Adrenal gland (tissue), 5 donors: ENCODE data around the gene KLHL36.
"Not testable (repeated sequence)": the region's sequence is repeated elsewhere in the genome, so short reads cannot be mapped to it uniquely, and the experiment has no call there.

Experiments
- CTCF ChIP-seq, 6 experiments: fragments of 450-650 bp in 4 of 6; fragments of 200-600 bp in 2 of 6; sonication (generic) in 1 of 6; IDR thresholded peaks; 1 replicate in 5 of 6; 2 replicates in 1 of 6; pipeline versions ENCODE4 v1.5.1 to v1.8.0; 2016 to 2021; ENCODE audit warnings: antibody characterized with exemption in 6 of 6, mild to moderate bottlenecking in 2 of 6, moderate library complexity in 1 of 6
- POLR2A ChIP-seq, 2 donors: fragments of 450-650 bp; IDR thresholded peaks; one replicate each; pipeline ENCODE4 v1.6.1; 2017; ENCODE audit warnings: antibody characterized with exemption in 2 of 2, mild to moderate bottlenecking in 2 of 2, moderate library complexity in 1 of 2
- donor health status: DM: no; HTN: no; CAD: no.

DNA sequence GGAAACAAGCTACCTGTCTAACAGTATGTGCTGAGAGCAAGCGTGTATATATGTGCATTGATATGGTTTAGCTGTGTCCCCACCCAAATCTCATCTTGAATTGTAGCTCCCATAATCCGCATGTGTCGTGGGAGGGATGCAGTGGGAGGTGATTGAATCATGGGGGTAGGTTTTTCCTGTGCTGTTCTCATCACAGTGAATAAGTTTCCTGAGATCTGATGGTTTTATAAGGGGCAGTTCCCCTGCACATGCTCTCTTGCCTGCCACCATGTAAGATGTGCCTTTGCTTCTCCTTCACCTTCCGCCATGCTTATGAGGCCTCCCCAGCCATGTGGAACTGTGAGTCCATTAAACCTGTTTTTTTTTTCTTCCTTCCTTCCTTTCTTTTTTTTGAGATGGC lies 39.9 kb downstream of the KLHL36 start:
- not testable (repeated sequence) for TF ChIP-seq CTCF, POLR2A (IDR thresholded peaks at IDR 0.05)
